ENCODE results near the gene ANO10.

- TF ChIP-seq CTCF (conservative IDR thresholded peaks at IDR 0.05 in 1 of 2, IDR thresholded peaks at IDR 0.05 in 1 of 2; ENCODE audit: extremely low read depth in 1 of 2, insufficient read depth in 1 of 2, low read depth in 1 of 2, low read length in 2 of 2) (no peak), EZH2 (IDR thresholded peaks at IDR 0.05; ENCODE audit: borderline replicate concordance, low read length) (no peak)
These were observed 34.5 kb downstream of the ANO10 start for GRCh38 chr3:43587303-43587702.
